H9 (cell line): Measurements from ENCODE around the gene ABCG5. TPM values are rescaled to one million over a fixed set of nuclear protein-coding genes. Genes with fewer than 3 reads are reported as not detected.

ENCODE experiments used
- DNase-seq: peaks from one replicate; pipeline ENCODE4 v3.0.0-alpha.2; 2017
- H2AFZ ChIP-seq: one replicate; pipeline ENCODE4 v1.6.1; 2013; ENCODE audit warnings: mild to moderate bottlenecking, low read length, control low read depth, moderate library complexity
- H2AK5ac ChIP-seq: 2 replicates; pipeline ENCODE4 v1.6.1; 2013; ENCODE audit warnings: low read length, control low read depth, mixed read lengths; ENCODE audit not compliant: insufficient read length
- H2BK120ac ChIP-seq: one replicate; pipeline ENCODE4 v1.6.1; 2013; ENCODE audit warnings: low read depth, mild to moderate bottlenecking, low read length, control low read depth, inconsistent platforms; ENCODE audit not compliant: poor library complexity, severe bottlenecking
- H2BK12ac ChIP-seq: 2 replicates; pipeline ENCODE4 v1.6.1; 2013; ENCODE audit warnings: low read length, control low read depth, mixed read lengths, low read depth; ENCODE audit not compliant: insufficient read length
- H2BK15ac ChIP-seq: 2 replicates; pipeline ENCODE4 v1.6.1; 2013; ENCODE audit warnings: low read depth, low read length, control low read depth
- H2BK20ac ChIP-seq: one replicate; pipeline ENCODE4 v1.6.1; 2013; ENCODE audit warnings: low read depth, mild to moderate bottlenecking, low read length, control low read depth, inconsistent platforms; ENCODE audit not compliant: poor library complexity, severe bottlenecking
- H2BK5ac ChIP-seq: 2 replicates; pipeline ENCODE4 v1.6.1; 2013; ENCODE audit warnings: low read length, control low read depth, mixed read lengths; ENCODE audit not compliant: insufficient read length
- H3K14ac ChIP-seq: 2 replicates; pipeline ENCODE4 v1.6.1; 2013; ENCODE audit warnings: low read length, control low read depth; ENCODE audit not compliant: insufficient read depth
- H3K18ac ChIP-seq: 2 replicates; pipeline ENCODE4 v1.6.1; 2013; ENCODE audit warnings: low read depth, mild to moderate bottlenecking, mixed read lengths, low read length, control low read depth; ENCODE audit not compliant: insufficient read length
- H3K23ac ChIP-seq: 2 replicates; pipeline ENCODE4 v1.6.1; 2013; ENCODE audit warnings: low read length, control low read depth, mixed read lengths, low read depth; ENCODE audit not compliant: insufficient read length
- H3K23me2 ChIP-seq: 2 replicates; pipeline ENCODE4 v1.6.1; 2013; ENCODE audit warnings: low read depth, mild to moderate bottlenecking, mixed read lengths, low read length, control low read depth; ENCODE audit not compliant: insufficient read length, poor library complexity, severe bottlenecking
- H3K27ac ChIP-seq: 2 replicates; pipeline ENCODE4 v1.5.1; 2013; ENCODE audit warnings: low read length, control low read depth, mixed read lengths, low read depth; ENCODE audit not compliant: insufficient read length
- H3K27me3 ChIP-seq: 2 replicates; pipeline ENCODE4 v1.6.1; 2013; ENCODE audit warnings: low read length, control low read depth, inconsistent platforms; ENCODE audit not compliant: insufficient read depth
- H3K4ac ChIP-seq: 2 replicates; pipeline ENCODE4 v1.6.1; 2013; ENCODE audit warnings: low read depth, mild to moderate bottlenecking, control low read depth, inconsistent platforms, low read length, moderate library complexity
- H3K4me1 ChIP-seq: 2 replicates; pipeline ENCODE4 v1.6.1; 2013; ENCODE audit warnings: low read length, control low read depth, inconsistent platforms; ENCODE audit not compliant: insufficient read depth
- H3K4me2 ChIP-seq: 2 replicates; pipeline ENCODE4 v1.6.1; 2013; ENCODE audit warnings: low read length, control low read depth, mixed read lengths; ENCODE audit not compliant: insufficient read length, insufficient read depth
- H3K56ac ChIP-seq: 2 replicates; pipeline ENCODE4 v1.6.1; 2013; ENCODE audit warnings: low read depth, mild to moderate bottlenecking, mixed read lengths, low read length, control low read depth; ENCODE audit not compliant: insufficient read length
- H3K79me1 ChIP-seq: 2 replicates; pipeline ENCODE4 v1.6.1; 2013; ENCODE audit warnings: low read depth, mild to moderate bottlenecking, moderate library complexity, low read length, control low read depth, inconsistent platforms; ENCODE audit not compliant: insufficient read depth, poor library complexity, severe bottlenecking
- H3K79me2 ChIP-seq: 2 replicates; pipeline ENCODE4 v1.6.1; 2013; ENCODE audit warnings: low read length, control low read depth, inconsistent platforms; ENCODE audit not compliant: insufficient read depth
- H3K9ac ChIP-seq: 2 replicates; pipeline ENCODE4 v1.6.1; 2013; ENCODE audit warnings: low read length, control low read depth, mixed read lengths; ENCODE audit not compliant: insufficient read length; ENCODE audit errors: extremely low read depth
- H3K9me3 ChIP-seq: one replicate; pipeline ENCODE4 v1.6.1; 2013; ENCODE audit warnings: low read depth, low read length, inconsistent platforms; ENCODE audit not compliant: control insufficient read depth
- H3T11ph ChIP-seq: one replicate; pipeline ENCODE4 v1.6.1; 2013; ENCODE audit warnings: mild to moderate bottlenecking, low read length, control low read depth, inconsistent platforms
- H4K20me1 ChIP-seq: one replicate; pipeline ENCODE4 v1.6.1; 2013; ENCODE audit not compliant: control insufficient read depth, insufficient read length, insufficient read depth
- H4K5ac ChIP-seq: 2 replicates; pipeline ENCODE4 v1.6.1; 2013; ENCODE audit warnings: low read depth, mild to moderate bottlenecking, mixed read lengths, low read length, control low read depth; ENCODE audit not compliant: insufficient read length
- H4K8ac ChIP-seq: replicated peaks from 2 replicates; pipeline ENCODE4 v1.6.1; 2013; ENCODE audit warnings: low read length, control low read depth, mixed read lengths, low read depth; ENCODE audit not compliant: insufficient read length
- H4K91ac ChIP-seq: 2 replicates; pipeline ENCODE4 v1.6.1; 2013; ENCODE audit warnings: low read depth, mild to moderate bottlenecking, moderate library complexity, mixed read lengths, low read length, control low read depth; ENCODE audit not compliant: insufficient read length
- H3K27ac Mint-ChIP-seq, 3 experiments: 2 replicates in 2 of 3; 3 replicates in 1 of 3; pipeline ENCODE4 v1.8.0; 2020 to 2021; ENCODE audit warnings: mixed read lengths in 3 of 3, mild to moderate bottlenecking in 1 of 3, moderate library complexity in 1 of 3
- H3K27me3 Mint-ChIP-seq: 2 replicates; pipeline ENCODE4 v1.8.0; 2021; ENCODE audit warnings: low read depth, mild to moderate bottlenecking, moderate library complexity, mixed read lengths
- H3K36me3 Mint-ChIP-seq, 3 experiments: 2 replicates in 2 of 3; 3 replicates in 1 of 3; pipeline ENCODE4 v1.8.0; 2020 to 2021; ENCODE audit warnings: low read depth in 3 of 3, mixed read lengths in 3 of 3; ENCODE audit not compliant: insufficient read depth in 1 of 3
- H3K4me1 Mint-ChIP-seq, 2 experiments: 2 replicates each; pipeline ENCODE4 v1.8.0; 2020; ENCODE audit warnings: mixed read lengths in 2 of 2
- H3K4me3 Mint-ChIP-seq, 2 experiments: 2 replicates in 1 of 2; 3 replicates in 1 of 2; pipeline ENCODE4 v1.8.0; 2020 to 2021; ENCODE audit warnings: mild to moderate bottlenecking in 2 of 2, mixed read lengths in 2 of 2, moderate library complexity in 1 of 2
- H3K9me3 Mint-ChIP-seq, 2 experiments: 2 replicates in 1 of 2; 3 replicates in 1 of 2; pipeline ENCODE4 v1.8.0; 2020; ENCODE audit warnings: mild to moderate bottlenecking in 2 of 2, mixed read lengths in 2 of 2, moderate library complexity in 1 of 2
- total RNA-seq: library from RNA; stranded (reverse); gene quantifications from 2 replicates; pipeline ENCODE4 v1.2.1, GENCODE V29; 2021
- TF ChIP-seq, protein P1 (sequence below): fragments of 200-600 bp; sonication (generic); conservative IDR thresholded peaks from 3 replicates; pipeline ENCODE4 v1.8.0; 2021; ENCODE audit warnings: antibody characterized with exemption, mild to moderate bottlenecking

ABCG5 gene
- total RNA-seq, 1 experiment from 2014 or later, result not detected

DNA sequence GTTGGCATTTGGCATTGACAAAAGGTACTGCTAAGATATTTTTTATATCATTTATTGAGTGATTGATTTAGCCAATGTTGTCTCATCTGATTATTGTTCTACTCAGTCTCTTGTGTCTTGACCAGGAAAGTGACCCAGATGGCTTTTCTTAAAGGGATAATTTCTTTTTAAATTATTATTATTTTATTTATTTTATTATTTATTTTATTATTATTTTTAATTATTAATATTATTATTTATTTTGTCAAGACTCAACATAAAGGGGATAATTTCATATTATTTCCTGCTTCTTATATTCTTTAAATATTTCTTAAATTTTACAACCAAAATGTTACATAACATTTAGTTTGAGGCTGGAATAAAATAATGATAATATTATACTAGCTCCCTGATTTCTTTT is 37.7 kb downstream of the ABCG5 start:
- no peaks in the 10 kb centered on the region for H3K27me3 Mint-ChIP-seq
- no peak overlapping the region for H3K4me3 Mint-ChIP-seq
- Histone ChIP-seq H2AK5ac (no peak overlapping the region), H3K14ac (no peak overlapping the region), H4K91ac (no peak overlapping the region), H3K18ac (no peak overlapping the region), H3K79me2 (no peaks in the 10 kb centered on the region), H3K4me2 (no peak overlapping the region), H3K4ac (no peak overlapping the region), H2AFZ (no peak overlapping the region), H2BK12ac (no peak overlapping the region), H3K4me1 (no peaks in the 10 kb centered on the region), H2BK5ac (no peak overlapping the region), H4K20me1 (no peaks in the 10 kb centered on the region), H3K23me2 (no peaks in the 10 kb centered on the region), H2BK120ac (no peak overlapping the region), H3K56ac (no peak overlapping the region), H2BK20ac (no peak overlapping the region), H2BK15ac (no peak overlapping the region), H4K5ac (no peak overlapping the region), H3K27ac (no peak overlapping the region), H3K23ac (no peak overlapping the region), H3K27me3 (no peaks in the 10 kb centered on the region), H3K9ac (no peak overlapping the region), H3K79me1 (no peaks in the 10 kb centered on the region), H3T11ph (no peak overlapping the region), H3K9me3 (no peaks in the 10 kb centered on the region), H4K8ac (no peak overlapping the region)
- H3K27ac Mint-ChIP-seq, result no peak overlapping the region
- no peaks in the 10 kb centered on the region for H3K9me3 Mint-ChIP-seq
- TF ChIP-seq, protein P1, sequence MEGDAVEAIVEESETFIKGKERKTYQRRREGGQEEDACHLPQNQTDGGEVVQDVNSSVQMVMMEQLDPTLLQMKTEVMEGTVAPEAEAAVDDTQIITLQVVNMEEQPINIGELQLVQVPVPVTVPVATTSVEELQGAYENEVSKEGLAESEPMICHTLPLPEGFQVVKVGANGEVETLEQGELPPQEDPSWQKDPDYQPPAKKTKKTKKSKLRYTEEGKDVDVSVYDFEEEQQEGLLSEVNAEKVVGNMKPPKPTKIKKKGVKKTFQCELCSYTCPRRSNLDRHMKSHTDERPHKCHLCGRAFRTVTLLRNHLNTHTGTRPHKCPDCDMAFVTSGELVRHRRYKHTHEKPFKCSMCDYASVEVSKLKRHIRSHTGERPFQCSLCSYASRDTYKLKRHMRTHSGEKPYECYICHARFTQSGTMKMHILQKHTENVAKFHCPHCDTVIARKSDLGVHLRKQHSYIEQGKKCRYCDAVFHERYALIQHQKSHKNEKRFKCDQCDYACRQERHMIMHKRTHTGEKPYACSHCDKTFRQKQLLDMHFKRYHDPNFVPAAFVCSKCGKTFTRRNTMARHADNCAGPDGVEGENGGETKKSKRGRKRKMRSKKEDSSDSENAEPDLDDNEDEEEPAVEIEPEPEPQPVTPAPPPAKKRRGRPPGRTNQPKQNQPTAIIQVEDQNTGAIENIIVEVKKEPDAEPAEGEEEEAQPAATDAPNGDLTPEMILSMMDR, result no peak
- no peaks in the 10 kb centered on the region for H3K4me1 Mint-ChIP-seq
- no peaks in the 10 kb centered on the region for H3K36me3 Mint-ChIP-seq
- DNase-seq, result no peak
